ENCODE measurements around the gene BACE2.
"Not testable (repeated sequence)": the region's sequence is repeated elsewhere in the genome, so short reads cannot be mapped to it uniquely, and the experiment has no call there.

The BACE2 gene

DNA sequence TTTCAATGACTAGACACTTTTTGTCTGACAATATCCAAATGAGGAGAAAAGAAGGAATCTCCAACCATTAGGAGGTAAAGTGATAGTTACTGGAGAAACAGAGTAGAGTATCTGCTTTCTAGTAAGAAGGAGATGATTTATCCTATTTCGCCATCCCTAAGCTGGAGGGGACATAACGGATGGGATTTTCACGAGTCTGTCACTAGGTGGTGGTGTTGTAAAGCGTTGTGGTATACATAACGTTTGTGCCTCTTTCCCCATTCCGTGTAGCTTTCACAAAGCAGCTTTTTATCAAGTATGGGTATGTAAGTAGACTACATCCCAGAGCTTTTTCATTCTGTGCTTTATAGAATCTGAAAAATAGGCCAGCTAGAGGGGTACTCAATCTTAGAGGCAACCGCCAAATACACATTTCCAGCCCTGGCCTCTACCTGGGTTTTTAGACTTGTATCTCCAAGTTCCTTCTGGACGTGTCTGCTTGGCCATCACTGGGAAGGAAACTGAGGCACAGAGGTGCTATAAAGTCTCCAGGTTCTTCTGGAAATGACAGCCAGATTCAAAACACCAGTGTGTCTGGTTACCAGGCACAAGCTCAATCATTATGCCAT is 115.4 kb downstream of the BACE2 start:
- peak; percentile 55 for DNase-seq

DNA sequence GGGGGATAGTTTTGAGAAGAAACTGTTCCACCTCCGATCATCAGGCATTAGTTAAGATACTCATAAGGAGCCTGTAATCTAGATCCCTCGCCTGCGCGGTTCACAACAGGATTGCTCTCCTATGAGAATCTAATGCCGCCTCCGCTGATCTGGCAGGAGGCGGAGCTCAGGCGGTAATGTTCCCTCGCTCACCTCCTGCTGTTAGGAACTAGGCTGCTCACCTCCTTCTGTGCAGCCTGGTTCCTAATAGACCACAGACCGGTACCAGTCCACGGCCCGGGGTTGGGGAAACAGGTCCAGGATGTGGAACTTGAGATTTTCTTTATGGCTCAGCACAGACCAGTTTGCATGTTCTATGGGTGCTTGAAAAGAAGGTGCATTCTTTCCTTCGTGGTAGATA is 121.5 kb downstream of the BACE2 start:
- no peak for DNase-seq

DNA sequence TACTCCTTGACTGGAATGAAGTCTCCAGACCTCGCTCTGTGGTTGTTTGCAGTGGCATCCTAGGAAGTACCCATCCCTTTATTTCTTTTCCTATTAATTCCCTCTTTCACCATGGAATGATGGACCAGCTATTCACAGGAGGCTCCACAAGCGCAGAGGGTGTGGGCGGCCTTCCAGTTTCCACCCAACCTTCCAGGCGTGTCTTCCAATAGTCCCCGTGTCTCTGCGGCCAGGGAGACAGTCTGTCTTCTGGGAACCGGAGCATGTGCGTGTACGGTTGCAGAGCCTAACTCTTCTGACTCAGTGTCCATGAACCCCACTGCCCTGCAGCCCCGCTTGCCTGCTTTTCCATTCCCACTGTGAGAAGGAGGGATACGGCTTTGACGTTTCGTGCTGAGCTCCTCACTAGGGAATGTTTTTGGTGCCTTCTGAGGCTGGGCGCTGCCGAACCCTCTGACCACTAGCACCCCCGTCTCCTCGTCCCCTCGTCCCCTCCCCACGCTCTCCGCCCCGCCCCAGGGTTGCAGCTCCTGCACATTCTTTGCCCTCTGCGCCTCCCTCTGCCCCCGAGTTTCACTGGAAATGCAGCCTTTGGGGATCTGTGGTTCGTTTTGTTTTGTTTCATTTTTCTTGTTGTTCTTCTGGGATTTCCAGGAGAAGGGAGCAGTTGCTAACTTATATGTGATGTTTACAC is 122.3 kb downstream of the BACE2 start:
- DNase-seq = no peak

DNA sequence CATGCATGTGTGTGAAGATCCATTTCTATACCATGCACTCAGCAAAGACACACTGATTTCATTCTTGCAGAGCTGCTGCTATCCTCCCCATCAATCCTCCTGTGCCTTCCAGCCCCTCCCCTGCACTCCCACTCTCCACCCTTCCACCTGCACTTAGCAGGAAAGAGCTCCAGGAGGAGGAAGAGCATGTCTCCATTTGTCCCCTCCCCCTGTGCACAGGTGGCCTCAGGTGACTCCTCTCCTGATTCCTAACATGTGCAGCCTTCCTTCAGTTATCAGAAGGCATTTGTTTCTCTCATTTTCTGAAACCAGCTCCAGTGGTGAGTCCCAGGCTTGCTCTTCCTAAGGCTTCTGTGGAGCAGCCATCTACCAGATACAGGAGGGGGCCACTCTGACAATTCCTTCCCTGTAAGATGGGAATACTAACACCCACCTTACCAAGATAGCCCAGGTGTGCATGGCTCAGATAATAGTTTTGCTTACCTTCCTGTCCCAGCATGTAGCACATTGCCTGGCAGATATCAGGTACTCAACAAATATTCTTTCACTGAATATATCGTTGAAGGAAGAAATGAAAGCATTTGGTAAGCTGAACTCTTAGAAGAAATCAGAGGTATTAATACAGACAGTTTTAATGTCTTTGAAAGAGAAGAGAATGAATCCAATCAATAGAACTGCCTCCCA is 126.7 kb downstream of the BACE2 start:
- no peak for DNase-seq

DNA sequence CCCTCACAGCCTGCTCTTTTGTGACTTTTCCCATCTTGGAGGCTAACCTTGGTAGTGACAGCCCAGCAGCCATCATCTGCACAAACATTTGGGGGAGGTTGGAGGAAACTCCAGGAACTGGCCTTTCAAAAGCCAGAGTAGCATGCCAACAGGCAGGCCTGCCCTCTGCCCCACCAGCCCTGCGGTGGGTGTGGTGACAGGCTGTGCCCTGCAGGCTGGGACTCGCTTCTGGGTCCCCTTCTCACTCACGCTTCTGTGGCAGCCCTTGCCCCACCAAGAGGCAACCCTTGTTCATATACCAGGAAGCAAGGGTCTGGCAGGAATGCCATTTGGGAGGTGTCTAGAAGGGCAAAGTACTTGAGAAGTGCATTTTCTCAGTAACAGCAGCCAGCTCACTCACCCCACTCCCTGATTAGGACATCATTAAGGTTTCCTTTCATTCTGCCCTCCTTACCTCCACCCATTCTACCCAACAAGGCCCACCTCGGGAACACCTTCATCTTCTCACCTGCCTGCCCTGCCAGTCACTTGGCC is 127.8 kb downstream of the BACE2 start:
- no peak for DNase-seq

DNA sequence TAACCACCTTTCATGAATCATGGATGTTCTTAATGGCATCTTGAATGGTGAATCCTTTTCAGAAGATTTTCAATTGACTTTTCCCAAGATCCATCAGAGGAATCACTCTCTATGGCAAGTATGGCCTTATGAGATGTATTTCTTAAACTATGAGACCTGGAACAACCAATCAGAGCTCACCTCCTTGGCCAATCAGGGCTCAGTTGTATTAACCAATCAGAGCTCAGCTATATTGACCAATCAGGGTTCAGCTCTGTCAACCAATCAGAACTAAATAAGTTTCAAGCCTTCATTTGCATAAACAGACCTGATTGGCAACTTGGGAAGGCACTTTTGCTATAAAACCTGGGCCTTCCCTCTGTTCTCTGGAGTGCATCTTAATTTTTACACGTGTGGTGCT is 135.0 kb downstream of the BACE2 start:
- no peak for DNase-seq

DNA sequence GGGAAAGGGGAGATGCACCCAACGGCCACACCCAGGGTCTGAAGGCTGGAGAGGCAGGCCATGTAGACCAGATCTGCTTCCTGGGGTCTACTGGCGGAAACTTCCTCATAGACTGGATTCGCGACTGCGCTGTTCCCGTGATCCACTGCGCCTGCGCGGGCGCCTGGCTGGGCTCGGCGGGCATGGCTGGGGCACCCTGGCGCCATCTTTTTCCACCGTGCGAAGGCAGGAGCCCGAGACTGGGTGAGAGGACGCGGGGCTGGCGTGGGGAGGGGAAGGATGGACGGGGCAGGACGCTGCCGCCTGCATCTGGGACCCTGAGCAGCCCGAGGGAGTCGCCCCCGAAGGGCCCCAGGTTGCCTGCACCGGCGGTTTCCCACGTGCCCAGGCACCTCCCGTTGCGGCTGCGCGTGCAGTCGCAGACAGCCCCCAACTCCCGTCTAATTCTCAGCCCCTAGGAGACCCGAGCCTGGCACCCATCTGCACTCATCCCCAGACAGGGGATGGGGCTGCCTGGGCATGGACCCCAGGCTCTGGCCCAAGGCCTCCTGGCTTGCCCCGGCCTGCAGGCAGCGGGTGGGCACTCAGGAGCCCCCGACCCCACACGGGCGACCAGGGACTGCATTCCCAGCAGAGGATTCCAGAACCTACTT is 136.2 kb downstream of the BACE2 start:
- DNase-seq = no peak

DNA sequence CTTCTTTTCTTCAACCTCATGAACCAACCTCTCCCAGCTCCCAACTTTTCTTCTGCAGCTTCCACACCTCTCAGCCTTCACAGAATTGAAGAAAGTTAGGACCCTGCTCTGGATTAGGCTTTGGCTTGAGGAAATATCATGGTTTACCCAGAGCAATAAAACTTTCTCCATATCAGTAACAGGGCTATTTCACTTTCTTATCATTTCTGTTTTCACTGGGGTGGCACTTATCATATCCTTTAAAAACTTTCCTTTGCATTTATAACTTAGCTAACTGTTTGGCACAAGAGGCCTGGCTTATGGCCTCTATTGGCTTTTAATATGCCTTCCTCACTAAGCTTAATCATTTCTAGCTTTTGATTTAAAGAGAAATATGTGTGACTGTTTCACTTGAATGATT is 139.3 kb downstream of the BACE2 start:
- no peak for DNase-seq

DNA sequence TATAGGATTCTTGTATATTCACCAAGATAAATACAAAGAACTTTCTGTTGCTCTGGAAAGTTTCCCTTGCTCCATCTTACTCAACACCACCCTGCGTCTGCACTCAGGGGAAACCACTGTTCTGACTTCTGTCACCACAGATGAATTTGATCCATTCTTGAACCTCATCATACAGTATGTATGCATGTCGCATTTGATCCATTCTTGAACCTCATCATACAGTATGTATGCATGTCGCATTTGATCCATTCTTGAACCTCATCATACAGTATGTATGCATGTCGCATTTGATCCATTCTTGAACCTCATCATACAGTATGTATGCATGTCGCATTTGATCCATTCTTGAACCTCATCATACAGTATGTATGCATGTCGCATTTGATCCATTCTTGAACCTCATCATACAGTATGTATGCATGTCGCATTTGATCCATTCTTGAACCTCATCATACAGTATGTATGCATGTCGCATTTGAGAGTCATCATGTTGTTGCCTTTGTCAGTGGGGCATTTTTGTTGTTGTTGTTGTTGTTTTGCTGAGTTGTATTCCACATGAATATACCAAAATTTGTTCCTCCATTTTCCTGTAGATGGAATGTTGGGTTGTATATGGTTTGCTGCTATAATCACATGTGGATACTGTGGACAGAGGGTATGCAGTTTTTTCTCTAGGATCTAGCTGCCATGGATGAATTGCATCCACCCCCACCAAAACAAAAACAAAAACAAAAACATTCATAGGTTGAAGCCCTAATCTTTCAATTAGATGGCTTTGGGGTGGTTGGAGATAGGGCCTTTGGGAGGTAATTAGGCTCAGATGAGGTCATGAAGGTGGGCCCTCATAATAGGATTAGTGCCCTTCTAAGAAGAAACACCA is 145.6 kb downstream of the BACE2 start:
- DNase-seq = not testable (repeated sequence)

DNA sequence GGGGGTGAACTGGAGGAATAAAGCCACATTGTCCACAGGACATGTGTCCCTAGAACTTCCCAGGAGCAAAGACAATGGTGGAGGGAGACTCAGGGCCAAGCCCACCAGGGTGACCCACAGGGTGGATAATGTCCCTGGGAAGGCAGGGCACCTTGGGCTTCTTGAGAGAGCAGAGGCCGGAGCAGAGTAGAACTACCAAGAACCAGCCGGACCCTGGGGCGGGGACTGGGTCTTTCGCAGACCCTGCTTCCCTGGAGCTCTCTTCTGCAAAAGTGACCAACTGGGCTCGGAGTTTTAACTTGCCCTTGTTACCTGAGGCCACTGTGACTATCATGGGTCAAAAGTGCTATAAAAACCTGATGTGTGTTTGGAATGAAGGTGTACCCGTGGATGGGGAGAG is 147.8 kb downstream of the BACE2 start:
- DNase-seq = no peak

DNA sequence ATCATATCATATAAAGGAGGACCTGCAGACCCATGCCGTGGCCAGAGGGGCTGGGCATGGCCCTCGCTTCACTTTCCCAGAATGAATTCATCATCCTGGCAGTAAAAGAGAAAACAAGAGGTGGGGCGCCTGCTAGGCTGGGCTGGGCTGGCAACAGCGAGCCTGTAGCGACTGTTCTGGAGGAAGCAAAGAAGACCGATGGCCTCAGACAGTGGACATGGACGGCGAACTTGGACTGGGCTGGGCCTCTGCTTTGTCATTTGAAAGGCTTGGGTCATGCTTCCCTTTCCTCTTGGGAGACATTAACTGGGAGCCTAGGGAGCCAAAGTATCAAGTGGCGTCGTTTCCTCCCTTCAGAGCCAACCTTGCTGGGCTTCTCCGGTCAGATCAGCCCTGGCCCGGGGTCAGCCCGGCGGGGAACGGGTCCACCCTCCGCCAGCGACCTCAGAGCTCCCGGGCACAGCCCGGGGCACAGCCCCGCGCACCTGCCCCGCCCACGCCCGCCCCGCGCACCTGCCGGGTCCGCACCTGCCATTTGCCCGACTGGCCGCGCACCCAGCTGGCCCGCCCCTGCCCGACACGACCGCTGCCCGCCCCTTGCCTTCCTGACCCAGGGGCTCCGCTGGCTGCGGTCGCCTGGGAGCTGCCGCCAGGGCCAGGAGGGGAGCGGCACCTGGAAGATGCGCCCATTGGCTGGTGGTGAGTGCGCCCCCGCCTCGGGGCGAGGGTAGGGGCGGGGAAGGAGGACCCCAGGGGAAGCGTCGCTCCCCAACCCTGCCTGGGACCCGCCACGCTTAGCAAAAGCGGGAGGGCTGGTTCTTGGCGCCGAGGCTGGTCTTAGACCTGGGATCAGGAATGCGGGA is 148.5 kb downstream of the BACE2 start, which contains the start of gene FAM3B:
Gene FAM3B, plus strand, starts transcription at position 602 of the 863 bp plus-strand sequence. Its CDS starts 79 bp downstream, at position 681.
- no peak for DNase-seq

DNA sequence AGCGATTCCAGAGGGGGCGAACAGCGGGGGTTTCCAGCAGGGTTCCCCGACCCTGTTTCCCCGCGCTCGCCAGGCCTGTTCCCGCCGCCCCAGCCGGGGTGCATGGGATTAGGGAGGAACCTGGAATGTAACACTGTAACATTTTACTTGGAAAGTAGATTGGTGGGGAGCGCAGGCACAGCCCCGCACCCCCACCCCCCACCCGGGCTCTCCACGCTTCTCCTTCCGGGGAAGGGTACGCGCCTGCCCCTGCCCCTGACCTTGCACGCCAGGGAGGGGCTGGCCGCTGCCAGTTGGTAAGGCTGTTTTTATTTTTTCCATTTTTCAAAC is 149.1 kb downstream of the BACE2 start:
- no peak for DNase-seq

DNA sequence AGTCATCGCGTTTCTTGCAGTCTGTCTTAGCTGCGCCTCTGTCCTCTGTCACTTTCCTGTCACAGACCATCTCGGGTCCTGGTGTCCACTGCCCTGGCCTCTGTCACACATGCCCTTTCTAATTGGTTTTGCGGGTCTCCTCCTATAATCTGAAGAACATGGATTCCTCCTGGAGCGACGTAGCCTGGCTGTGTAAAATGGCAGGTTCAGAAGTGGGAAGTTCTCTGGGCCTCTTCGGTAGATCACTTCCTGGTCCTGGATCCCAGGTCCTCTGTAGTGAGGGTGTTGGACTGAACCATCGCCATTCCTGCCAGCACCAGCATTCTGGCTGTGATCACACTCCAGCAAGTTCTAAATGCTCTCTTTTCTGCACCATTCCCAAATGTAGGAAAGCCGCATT is 149.5 kb downstream of the BACE2 start:
- no peak for DNase-seq

DNA sequence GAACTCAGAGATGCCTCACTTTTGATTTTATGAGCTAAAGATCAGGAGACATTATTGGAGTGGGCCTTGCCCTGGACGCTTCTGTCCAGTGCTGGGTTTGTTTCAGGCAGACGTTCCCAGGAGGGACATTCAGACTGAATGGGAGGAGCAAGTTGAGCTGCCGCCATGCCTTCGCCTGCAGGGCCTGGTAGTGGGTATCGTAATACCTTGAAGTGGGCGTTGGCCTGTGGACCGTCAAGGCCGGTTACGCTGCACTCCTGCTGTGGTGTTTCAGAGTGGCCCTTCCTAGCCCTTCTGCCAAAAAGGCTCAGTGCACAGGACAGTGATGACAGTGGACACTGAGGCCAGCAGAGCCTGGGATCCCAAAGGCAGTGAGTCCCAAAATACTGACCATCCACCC is 150.3 kb downstream of the BACE2 start:
- no peak for DNase-seq

DNA sequence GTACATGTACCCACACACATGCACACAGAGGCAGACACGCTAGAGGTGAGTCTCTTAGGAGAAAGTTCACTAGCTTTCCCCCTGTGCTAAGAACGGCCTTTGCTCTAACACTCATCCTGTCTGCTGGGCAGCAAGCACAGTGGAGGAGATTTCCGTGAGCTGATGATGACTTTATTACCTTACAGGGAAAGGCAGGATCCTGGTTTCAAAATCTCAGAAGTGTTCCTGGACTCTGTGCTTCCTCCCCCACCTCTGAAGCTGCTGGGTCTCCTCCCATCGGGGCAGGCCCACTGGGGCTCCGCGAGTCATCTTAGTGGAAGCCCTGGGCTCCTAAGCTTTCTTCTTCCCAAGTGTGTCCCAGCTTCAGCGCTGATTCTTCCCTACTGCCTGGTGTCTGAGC is 151.3 kb downstream of the BACE2 start:
- DNase-seq = no peak

DNA sequence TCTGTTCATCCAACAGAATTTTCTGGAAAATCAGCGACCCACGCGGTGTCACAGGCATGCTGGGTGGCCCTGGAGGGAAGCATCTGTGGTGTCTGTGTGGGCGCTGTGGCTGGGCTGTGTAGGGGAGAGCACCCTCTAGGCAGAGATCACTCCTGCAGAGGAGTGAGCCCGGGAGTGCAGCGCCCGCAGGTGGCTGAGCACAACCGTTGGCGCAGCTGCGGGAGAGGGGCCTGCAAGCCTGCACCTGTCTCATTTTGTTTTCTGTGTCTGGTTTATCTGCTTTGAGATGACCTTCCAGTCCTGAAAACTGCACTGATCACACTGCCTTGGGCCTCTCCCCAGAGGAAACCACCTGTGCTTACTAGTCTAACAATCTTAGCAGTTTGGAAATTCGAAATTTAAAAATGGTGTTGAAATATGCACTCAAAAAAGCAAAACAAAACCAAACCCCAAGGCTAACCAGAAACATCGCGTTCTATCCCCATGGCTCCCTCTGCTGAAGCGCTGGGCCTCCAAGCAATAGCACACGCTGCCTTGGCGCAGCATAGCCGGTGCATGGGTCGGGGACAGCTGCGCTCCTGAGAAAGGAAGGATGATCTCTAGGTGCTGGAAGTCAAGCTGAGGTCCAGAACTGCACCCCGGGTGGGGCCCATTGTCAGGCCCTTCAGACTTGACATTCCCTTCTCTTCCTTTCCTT is 153.4 kb downstream of the BACE2 start:
- no peak for DNase-seq

DNA sequence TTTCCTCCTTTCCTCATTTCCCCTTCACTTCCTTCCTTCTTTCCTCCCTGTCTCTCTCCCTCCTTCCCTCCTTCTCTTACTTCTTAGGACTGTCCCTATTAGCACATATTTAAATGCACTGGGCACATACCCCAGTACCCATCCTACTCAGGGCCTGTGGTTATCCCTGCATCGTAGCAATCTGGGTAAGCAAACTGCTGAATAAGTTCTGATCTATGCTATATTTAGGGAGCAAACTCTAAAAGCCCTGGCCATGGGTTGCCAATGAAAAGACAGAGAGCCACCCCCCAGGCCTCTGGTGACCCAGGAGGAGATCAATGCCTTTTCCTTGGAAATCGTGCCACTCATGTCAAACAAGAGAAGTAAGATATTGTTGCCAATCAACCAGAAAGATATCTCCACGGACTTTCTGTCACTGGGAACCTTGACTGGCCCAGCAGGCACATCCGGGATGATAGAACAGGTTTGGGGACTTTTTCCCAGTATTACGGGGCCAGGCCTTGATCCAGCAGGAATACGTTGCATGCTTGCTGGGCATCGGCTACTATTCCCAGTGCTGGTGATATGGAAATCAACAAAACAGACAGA is 154.0 kb downstream of the BACE2 start:
- DNase-seq = no peak

DNA sequence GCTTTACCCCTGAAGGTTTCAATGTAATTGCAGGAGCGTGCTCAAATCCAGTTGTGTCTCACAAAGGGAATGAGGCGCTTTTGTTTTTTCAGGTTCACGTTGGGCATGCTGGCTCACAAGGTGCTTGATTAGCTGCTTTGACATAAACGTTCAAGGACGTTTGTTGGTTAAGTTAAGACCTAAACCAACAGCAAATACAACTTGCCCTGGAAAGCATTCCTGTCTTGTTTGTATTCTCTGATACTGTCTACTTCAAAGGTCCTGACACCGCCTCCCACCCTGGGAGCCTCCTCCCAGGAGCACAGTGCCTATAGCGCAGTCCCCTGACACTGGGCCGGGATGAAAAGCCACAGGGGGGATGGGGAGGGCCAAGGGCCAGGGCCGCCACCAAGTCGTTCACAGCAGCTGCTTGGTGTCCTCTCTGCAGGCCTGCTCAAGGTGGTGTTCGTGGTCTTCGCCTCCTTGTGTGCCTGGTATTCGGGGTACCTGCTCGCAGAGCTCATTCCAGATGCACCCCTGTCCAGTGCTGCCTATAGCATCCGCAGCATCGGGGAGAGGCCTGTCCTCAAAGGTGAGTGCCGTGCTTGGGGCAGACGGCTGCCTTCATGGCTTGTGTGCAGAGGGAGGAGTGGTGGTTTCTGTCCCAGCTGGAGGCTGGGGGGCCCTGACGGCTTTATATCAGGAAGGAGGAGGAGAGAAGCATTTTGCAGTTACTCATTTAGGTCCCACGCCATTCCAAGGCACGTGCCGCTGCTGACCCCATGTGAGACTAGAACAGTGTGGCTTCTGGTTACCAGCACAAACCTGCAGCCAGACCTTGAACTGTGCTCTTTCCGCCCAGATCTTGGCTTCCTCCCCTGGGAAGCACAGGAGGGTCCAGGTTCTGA is 154.8 kb downstream of the BACE2 start:
- no peak for DNase-seq

DNA sequence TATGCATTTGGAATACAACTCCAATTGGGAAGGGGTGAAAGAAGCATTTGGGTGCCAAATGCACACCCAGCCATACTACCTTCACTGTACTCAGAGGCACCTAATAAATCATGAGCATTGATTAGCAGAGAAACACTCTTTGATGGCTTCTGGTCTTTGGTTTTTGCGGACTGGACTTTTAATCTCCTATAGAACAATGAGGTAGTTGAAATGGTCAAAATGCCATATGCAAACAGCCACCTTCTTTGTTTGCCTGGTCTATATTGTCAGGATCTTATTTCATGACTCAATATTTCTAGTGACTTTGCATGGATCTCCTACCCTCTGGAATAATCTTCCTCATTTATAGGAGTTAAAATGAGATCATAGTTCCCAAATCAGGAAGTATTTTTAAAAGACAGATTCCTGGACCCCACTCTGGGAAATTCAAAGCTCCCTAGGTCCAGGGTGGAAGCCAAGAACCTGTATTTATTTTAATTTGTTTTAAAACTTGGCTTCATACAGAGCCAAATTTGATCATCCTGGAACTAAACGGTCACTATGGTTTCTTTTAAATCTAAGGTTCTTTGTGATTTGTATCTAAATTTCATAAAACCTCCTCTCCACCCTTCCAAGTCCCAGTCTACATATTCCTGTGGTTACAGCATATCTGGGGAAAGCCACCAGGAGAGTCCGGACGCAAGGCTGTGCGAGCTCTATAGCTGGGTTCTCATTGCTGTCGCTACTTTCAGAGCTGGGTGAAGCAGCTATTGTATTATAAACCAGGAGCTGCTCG is 157.4 kb downstream of the BACE2 start:
- DNase-seq = no peak
